Fibroblast of the aortic adventitia (primary cell): ENCODE measurements around the gene AGAP3. TPM values are rescaled to one million over a fixed set of nuclear protein-coding genes. Genes with fewer than 3 reads are reported as not detected.

ENCODE experiments used
- DNase-seq: peaks from one replicate; pipeline ENCODE4 v3.0.0-alpha.2; 2010; ENCODE audit warnings: low read depth
- H3K4me3 ChIP-seq: 2 replicates; pipeline ENCODE4 v1.5.1; 2011; ENCODE audit warnings: low read depth, mild to moderate bottlenecking, control low read depth, low read length, moderate library complexity
- CTCF ChIP-seq: IDR thresholded peaks from 2 replicates; pipeline ENCODE4 v1.5.1; 2011; ENCODE audit warnings: mild to moderate bottlenecking, low read length, control low read depth, inconsistent platforms; ENCODE audit not compliant: insufficient read depth
- total RNA-seq: library from RNA; depleted of rRNA; stranded (reverse); fragments of >200 nt; gene quantifications from 2 replicates; pipeline ENCODE4 v1.2.3, GENCODE V29; 2012; ENCODE audit warnings: low replicate concordance

The AGAP3 gene
- total RNA-seq, 1 donor, result 50.2 TPM

- H3K4me3 ChIP-seq, result peak overlapping the region; percentile 84
- no peak for DNase-seq
- no peak for TF ChIP-seq CTCF
These were observed 6.2 kb upstream of the AGAP3 start for GRCh38 chr7:151080067-151080521.

GRCh38 chr7:151080522-151081169 is 5.6 kb upstream of the AGAP3 start, which contains the start of gene FASTK:
FASTK (minus strand) TSS chr7:151080809; CDS start chr7:151080766, 43 bp downstream.
- H3K4me3 ChIP-seq, result peak within 1 kb of the TSS; percentile 84
- DNase-seq, result peak; percentile 84
- TF ChIP-seq CTCF, result no peak

GRCh38 chr7:151081170-151082101 is 4.8 kb upstream of the AGAP3 start:
- no peak for DNase-seq
- peak overlapping the region; percentile 77 for H3K4me3 ChIP-seq
- TF ChIP-seq CTCF, result no peak

- TF ChIP-seq CTCF, result no peak
- H3K4me3 ChIP-seq, result peak overlapping the region; percentile 77
- no peak for DNase-seq
These were observed 3.9 kb upstream of the AGAP3 start for GRCh38 chr7:151082141-151083070.

- TF ChIP-seq CTCF, result no peak
- no peak for DNase-seq
- peak within 1 kb of the TSS; percentile 77 for H3K4me3 ChIP-seq
These were observed 3.0 kb upstream of the AGAP3 start, which contains the start of gene TMUB1 for GRCh38 chr7:151083071-151083823. TMUB1 (minus strand) TSS chr7:151083493; CDS start chr7:151082563, 930 bp downstream.
